ENCODE results near the gene CKAP2L.

The CKAP2L gene

DNA sequence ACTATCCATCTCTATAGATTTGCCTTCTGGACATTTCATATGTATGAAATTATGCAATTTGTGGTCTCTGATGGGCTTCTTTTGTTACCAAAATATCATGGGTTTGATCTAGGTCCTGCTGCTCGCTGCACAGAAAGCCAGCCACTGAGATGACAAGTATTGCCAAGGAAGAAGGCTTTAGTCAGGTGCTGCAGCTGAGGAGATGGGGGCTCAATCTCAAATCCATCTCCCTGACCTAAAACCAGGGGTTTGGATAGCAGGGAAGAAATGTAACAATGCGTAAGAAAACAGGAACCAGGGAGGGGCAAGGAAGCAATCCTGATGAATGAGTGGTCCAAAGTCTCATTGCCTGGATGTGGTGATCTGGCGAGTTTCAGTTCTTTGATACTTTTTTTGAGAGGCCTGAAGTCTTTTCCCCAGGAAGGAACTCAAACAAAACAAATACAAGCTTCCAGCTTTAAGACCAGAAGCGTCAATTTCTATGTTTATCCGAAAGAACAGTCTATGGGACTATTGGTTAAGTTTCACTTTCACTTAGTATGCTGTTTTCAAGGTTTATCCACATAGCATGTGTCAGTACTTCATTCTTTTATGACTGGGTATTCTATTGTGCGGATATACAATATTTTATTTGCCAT, 3.4 kb upstream of the CKAP2L start:
- no peak for DNase-seq (ENCODE audit: low spot score)
- TF ChIP-seq, protein P1, sequence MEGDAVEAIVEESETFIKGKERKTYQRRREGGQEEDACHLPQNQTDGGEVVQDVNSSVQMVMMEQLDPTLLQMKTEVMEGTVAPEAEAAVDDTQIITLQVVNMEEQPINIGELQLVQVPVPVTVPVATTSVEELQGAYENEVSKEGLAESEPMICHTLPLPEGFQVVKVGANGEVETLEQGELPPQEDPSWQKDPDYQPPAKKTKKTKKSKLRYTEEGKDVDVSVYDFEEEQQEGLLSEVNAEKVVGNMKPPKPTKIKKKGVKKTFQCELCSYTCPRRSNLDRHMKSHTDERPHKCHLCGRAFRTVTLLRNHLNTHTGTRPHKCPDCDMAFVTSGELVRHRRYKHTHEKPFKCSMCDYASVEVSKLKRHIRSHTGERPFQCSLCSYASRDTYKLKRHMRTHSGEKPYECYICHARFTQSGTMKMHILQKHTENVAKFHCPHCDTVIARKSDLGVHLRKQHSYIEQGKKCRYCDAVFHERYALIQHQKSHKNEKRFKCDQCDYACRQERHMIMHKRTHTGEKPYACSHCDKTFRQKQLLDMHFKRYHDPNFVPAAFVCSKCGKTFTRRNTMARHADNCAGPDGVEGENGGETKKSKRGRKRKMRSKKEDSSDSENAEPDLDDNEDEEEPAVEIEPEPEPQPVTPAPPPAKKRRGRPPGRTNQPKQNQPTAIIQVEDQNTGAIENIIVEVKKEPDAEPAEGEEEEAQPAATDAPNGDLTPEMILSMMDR (IDR thresholded peaks at IDR 0.05; ENCODE audit: extremely low read depth, insufficient read depth, missing control alignments), result no peak
- in situ Hi-C loops (cut with MboI; ENCODE audit: low pct_unique_long_range_greater_than_20kb, low sequenced_read_pairs, unreplicated experiment), result no loop called here

DNA sequence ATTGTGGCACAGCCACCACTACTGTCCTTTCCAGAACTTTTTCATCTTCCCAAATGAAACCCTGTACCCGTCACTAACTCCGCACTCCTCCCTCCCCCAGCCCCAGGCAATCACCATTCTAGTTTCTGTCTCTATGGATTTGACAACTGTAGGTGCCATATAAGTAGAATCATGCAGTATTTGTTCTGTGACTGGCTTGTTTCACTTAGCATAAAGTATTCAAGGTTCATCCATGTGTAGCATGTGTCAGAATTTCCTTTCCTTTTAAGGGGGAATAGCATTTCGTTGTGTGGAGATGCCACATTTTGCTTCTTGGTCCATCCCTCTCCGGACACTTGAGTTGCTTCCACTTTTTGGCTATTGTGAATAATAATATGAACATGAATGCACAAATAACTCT, 842 bp upstream of the CKAP2L start:
- in situ Hi-C loops (cut with MboI; ENCODE audit: low pct_unique_long_range_greater_than_20kb, low sequenced_read_pairs, unreplicated experiment), result no loop called here
- TF ChIP-seq, protein P1 (IDR thresholded peaks at IDR 0.05; ENCODE audit: extremely low read depth, insufficient read depth, missing control alignments), result no peak
- DNase-seq (ENCODE audit: low spot score), result no peak

DNA sequence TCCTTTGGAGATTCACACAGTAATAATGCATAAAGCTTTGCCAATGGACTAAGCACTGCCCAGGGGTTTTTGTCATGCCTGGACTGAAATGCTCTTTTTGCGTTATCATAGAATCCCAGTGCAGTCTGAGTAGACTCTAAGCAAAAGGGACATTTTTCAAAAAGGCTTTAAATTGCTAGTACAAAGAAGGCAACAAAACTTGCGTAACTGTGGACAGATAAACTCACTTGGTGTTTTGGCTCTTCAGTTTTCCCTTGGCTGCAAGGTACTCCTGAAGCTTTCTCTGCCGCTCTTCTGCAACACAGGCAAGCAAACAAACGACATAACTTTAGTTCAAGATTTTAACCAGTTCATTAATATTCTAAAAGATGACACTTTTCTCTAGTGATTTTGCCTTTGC, 2.1 kb downstream of the CKAP2L start:
- no peak for DNase-seq (ENCODE audit: low spot score)
- TF ChIP-seq, protein P1 (IDR thresholded peaks at IDR 0.05; ENCODE audit: extremely low read depth, insufficient read depth, missing control alignments), result no peak
- in situ Hi-C loops (cut with MboI; ENCODE audit: low pct_unique_long_range_greater_than_20kb, low sequenced_read_pairs, unreplicated experiment), result no loop called here

DNA sequence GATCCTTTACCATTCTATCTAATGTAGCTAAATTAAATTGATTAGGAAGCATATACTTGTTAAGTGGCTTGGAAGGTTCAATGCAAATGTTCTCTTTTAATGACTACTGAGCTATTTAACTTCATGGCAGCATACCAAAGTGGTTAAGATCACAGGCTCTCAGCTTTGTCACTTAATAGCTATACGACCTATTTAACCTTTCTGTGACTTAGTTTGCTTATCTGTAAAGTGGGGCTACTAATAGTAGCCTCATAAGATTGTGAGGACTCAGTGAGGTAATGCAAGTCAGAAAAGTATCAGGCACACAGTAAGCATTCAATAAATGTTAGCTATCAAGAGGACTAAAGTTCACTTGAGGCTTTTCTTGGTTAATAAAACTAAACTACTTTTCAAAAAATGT, 4.3 kb downstream of the CKAP2L start:
- TF ChIP-seq, protein P1 (IDR thresholded peaks at IDR 0.05; ENCODE audit: extremely low read depth, insufficient read depth, missing control alignments), result no peak
- in situ Hi-C loops (cut with MboI; ENCODE audit: low pct_unique_long_range_greater_than_20kb, low sequenced_read_pairs, unreplicated experiment), result no loop called here
- no peak for DNase-seq (ENCODE audit: low spot score)

DNA sequence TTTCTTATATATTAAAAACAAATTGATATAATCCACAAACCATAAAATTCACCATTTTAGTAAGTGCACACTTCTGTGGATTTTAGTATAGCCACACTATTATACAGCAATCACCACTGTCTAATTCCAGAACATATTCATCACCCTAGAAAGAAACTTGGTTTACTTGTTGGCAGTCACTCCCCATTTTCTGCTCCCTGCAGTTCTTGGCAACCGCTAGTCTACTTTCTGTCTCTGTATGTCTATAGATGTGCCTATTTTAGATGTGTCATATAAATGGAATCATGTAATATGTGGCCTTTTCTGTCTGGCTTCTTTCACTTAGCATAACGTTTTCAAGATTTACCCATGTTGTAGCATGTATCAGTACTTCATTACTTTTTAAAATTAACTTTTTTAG, 5.7 kb downstream of the CKAP2L start:
- in situ Hi-C loops (cut with MboI; ENCODE audit: low pct_unique_long_range_greater_than_20kb, low sequenced_read_pairs, unreplicated experiment), result loop anchor here (10.0 kb wide), 1 partner anchor 126 kb away; no protein-coding TSS in a partner anchor
- TF ChIP-seq, protein P1 (IDR thresholded peaks at IDR 0.05; ENCODE audit: extremely low read depth, insufficient read depth, missing control alignments), result no peak
- DNase-seq (ENCODE audit: low spot score), result no peak

DNA sequence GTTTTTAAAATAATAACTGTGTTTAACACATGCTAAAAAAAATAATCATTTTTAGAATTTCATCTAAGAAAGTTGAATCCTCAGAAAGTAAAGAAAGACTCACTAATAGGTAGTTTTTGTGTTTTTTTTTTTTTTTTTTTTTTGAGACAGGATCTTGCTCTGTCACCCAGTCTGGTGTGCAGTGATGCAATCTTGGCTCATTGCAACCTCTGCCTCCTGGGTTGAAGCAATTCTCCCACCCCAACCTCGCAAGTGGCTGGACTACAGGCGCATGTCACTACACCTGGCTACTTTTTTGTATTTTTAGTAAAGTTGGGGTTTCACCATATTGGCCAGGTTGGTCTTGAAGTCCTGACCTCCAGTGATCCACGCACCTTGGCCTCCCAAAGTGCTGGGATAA, 7.1 kb downstream of the CKAP2L start:
- TF ChIP-seq, protein P1 (IDR thresholded peaks at IDR 0.05; ENCODE audit: extremely low read depth, insufficient read depth, missing control alignments), result no peak
- in situ Hi-C loops (cut with MboI; ENCODE audit: low pct_unique_long_range_greater_than_20kb, low sequenced_read_pairs, unreplicated experiment), result loop anchor here (10.0 kb wide), 1 partner anchor 128 kb away; no protein-coding TSS in a partner anchor
- no peak for DNase-seq (ENCODE audit: low spot score)
